ENCODE measurements around the gene ZNF469.
"Not testable (repeated sequence)": the region's sequence is repeated elsewhere in the genome, so short reads cannot be mapped to it uniquely, and the experiment has no call there.

The ZNF469 gene

DNA sequence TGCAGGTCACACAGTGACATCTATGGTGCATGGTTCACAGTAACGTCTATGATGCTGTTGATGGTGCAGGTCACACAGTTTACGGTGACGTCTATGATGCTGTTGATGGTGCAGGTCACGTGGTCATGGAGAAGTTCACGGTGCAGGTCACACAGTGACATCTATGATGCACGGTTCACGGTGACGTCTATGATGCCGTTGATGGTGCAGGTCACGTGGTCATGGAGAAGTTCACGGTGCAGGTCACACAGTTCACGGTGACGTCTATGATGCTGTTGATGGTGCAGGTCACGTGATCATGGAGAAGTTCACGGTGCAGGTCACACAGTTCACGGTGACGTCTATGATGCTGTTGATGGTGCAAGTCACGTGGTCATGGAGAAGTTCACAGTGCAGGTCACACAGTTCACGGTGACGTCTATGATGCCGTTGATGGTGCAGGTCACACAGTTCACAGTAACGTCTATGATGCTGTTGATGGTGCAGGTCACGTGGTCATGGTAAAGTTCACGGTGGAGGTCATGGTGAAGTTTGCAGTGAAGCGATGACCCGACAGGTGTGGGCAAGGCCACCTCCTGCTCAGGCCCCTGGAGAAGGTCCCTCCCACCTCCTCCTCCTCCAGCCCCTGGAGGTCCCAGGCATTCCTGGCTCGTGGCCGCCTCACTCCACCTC is 27.7 kb downstream of the ZNF469 start:
- H3K4me1 Mint-ChIP-seq (ENCODE audit: low read depth); H3K9me3 Mint-ChIP-seq; H3K27me3 Mint-ChIP-seq (ENCODE audit: low read depth); H3K36me3 Mint-ChIP-seq (ENCODE audit: low read depth); H3K4me3 Mint-ChIP-seq; H3K27ac Mint-ChIP-seq: not testable (repeated sequence)

DNA sequence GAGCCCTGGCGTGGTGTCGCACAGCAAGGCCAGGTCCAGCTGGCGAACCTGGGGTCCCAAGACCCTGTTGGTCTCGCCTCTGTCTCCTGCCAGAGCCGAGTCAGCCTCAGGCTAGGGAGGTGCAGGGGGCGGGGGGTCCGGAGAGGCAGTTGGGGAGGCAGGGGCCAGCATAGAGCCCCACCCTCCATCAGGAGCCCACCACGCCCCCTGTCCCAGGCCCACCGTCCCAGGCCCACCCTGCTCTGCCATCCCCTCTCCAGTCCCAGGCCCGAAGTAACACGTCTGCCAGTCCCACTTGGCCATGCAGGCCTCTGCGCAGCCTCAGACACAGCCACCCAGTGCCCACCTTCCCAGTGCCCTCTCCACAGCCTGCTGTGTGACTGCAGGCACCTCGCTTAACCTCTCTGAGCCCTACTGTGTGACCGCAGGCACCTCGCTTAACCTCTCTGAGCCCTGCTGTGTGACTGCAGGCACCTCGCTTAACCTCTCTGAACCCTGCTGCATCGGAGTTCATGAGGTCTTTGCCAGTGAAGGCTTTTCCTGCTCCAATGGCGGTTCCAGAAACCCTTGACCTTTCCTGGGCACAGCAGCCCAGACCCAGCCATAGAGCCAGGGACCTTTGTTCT is 29.3 kb downstream of the ZNF469 start:
- Mint-ChIP-seq H3K36me3 (ENCODE audit: low read depth) (no peaks in the 10 kb centered on the region), H3K9me3 (no peaks in the 10 kb centered on the region), H3K4me3 (no peak overlapping the region), H3K27ac (no peak overlapping the region), H3K27me3 (ENCODE audit: low read depth) (no peaks in the 10 kb centered on the region), H3K4me1 (ENCODE audit: low read depth) (peaks cover 4% of the 10 kb centered on the region)

DNA sequence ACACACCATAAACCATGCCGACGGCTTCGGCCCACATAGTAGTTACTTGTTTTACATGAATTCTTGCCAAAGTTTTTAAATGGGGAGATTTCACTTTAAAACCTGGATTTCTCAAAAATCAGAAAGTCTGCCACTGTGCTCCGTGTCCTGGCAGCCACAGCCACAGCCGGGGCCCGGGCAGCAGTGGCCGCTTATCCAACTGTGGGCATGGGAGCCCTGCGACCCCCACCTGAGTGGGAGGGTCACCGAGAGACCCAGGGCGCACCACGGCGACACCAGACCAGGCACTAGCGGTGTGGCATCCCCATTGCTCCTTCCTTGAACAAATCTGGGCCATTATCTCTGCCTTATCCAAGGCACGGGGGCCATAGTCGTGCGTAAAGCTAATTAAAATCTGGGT is 30.0 kb downstream of the ZNF469 start:
- no peaks in the 10 kb centered on the region for H3K9me3 Mint-ChIP-seq
- no peaks in the 10 kb centered on the region for H3K36me3 Mint-ChIP-seq (ENCODE audit: low read depth)
- no peak overlapping the region for H3K4me3 Mint-ChIP-seq
- H3K27ac Mint-ChIP-seq: no peak overlapping the region
- peaks cover 2% of the 10 kb centered on the region for H3K4me1 Mint-ChIP-seq (ENCODE audit: low read depth)
- H3K27me3 Mint-ChIP-seq (ENCODE audit: low read depth): no peaks in the 10 kb centered on the region

DNA sequence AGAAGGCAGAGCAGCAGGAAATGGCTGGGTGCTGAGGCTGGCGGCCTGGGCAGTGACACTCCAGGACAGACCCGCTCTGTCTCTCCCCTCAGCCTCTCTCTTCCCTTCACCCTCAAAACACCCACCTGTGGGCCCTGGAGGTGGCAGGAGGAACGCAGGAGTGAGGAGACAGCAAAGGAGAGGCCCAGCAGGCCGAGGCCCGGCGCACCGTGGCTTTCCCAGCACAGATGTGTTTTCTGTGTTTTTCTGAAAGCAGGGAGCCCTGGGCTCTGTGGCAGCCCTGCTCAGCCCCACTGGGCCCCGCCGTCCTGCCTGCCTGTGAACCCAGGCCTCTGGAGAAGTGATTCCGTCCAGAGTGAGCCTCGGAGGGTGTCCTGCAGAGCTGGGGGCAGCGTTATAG is 30.5 kb downstream of the ZNF469 start:
- no peaks in the 10 kb centered on the region for H3K27me3 Mint-ChIP-seq (ENCODE audit: low read depth)
- H3K27ac Mint-ChIP-seq: no peak overlapping the region
- no peak overlapping the region for H3K4me3 Mint-ChIP-seq
- H3K9me3 Mint-ChIP-seq: no peaks in the 10 kb centered on the region
- no peaks in the 10 kb centered on the region for H3K4me1 Mint-ChIP-seq (ENCODE audit: low read depth)
- no peaks in the 10 kb centered on the region for H3K36me3 Mint-ChIP-seq (ENCODE audit: low read depth)

DNA sequence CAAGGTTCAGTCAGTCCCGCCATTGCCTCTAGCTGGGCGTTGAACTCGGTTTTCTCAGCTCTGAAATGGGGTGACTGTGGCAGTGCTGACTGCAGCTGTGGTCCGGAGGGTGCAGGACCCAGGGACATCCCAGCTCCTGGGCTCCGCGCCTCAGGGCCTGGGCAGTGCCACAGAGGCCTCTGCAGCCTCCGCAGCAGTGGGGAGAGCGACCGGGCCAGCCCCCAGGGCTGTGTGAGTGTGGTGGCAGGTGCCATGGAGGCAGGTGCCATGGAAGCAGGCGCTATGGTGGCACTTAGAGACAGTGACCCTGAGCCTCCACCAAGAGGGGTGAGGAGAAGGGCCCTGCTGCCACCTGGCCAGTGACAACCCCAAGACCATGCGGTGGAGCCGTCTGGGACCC is 30.9 kb downstream of the ZNF469 start:
- no peaks in the 10 kb centered on the region for H3K36me3 Mint-ChIP-seq (ENCODE audit: low read depth)
- no peak overlapping the region for H3K4me3 Mint-ChIP-seq
- no peaks in the 10 kb centered on the region for H3K4me1 Mint-ChIP-seq (ENCODE audit: low read depth)
- no peak overlapping the region for H3K27ac Mint-ChIP-seq
- H3K9me3 Mint-ChIP-seq: no peaks in the 10 kb centered on the region
- no peaks in the 10 kb centered on the region for H3K27me3 Mint-ChIP-seq (ENCODE audit: low read depth)

DNA sequence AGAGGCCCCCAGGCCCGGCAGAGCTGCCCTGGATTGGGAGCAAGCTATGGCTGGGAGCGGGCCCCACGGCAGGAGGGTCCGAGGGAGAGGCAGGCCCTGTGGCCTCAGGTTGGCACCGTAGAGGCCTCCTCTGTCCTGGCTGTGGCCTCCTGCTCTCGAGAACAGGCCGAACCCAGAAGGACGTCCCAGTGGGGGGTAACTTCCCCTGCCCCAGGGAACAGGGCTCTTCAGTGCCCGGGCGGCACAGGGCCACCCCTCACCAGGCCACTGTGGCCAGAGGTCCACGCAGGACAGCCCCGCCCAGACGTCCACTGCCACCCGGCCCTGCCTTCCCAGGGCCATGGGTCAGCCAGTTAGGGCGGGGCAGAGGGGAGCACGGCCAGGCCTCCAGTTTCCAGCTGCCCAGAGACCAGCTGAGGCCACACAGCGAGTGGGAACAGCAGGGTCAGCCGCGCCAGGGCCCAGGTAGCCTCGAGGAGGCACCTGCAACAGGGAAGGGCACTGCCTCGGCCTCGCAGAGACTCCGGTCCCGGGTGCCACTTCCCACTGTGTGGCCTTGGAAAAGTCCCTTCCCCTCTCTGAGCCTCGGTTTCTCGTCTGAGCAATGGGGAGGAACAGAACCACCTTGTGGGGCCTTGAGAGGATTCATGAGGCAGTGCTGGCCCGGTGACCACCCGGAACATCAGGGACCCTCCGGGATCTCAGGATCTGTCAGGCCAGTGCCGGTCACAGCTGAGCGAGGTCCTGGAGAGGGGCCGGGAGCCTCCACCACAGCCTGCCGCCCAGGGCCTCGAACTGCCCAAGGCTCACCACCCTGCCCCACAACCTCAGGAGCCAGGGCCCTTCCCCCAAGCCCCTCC is 32.0 kb downstream of the ZNF469 start:
- Mint-ChIP-seq H3K27ac (no peak overlapping the region), H3K36me3 (ENCODE audit: low read depth) (no peaks in the 10 kb centered on the region), H3K4me3 (no peak overlapping the region), H3K9me3 (no peaks in the 10 kb centered on the region), H3K27me3 (ENCODE audit: low read depth) (no peaks in the 10 kb centered on the region), H3K4me1 (ENCODE audit: low read depth) (no peaks in the 10 kb centered on the region)

DNA sequence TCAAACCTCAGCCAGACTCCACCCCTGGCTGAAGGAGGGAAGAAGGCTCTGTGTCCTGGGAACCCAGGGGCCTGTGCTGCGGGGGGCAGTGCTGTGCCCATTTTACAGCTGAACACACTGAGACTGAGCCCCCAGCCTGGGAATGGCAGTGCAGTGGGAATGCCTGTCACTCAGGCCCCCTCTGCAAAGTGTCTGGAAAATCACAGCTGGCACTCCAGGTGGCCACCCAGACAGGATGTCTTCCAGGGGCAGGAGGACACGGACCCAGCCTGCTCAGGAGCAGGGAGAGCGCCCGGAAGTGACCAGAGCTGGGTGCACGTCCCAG is 32.6 kb downstream of the ZNF469 start:
- Mint-ChIP-seq H3K4me3 (no peak overlapping the region), H3K9me3 (no peaks in the 10 kb centered on the region), H3K36me3 (ENCODE audit: low read depth) (no peaks in the 10 kb centered on the region), H3K4me1 (ENCODE audit: low read depth) (no peaks in the 10 kb centered on the region), H3K27ac (no peak overlapping the region), H3K27me3 (ENCODE audit: low read depth) (no peaks in the 10 kb centered on the region)

DNA sequence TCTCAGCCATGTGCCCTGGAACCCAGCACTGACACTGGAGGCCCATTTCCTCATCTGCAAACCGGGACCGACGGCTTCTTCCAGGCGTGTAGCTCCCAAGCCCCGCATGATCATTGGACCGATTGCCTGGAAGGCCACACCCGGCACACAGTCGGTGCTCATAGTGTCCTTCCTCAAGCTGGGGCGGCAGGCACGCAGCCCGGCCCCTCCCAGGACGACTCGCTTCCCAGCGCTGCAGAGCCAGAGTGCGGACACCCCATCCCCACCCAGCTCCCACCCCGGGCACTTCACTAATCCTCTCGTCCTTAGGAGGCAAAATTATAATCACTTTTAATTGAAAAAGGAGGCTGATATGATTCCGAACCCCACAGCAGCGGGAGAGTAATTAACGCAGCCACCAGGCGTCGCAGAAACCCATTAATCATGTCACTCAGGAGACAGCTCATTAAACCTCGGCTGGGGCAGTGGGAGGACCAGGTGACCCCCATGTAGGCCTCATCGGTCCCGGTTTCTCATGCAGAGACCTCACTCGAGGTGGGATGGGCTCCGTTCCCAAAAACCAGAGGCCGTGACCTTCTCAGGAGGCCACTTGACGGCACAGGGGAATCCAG is 33.1 kb downstream of the ZNF469 start:
- H3K36me3 Mint-ChIP-seq (ENCODE audit: low read depth): no peaks in the 10 kb centered on the region
- H3K4me3 Mint-ChIP-seq: no peak overlapping the region
- H3K4me1 Mint-ChIP-seq (ENCODE audit: low read depth): no peaks in the 10 kb centered on the region
- H3K27me3 Mint-ChIP-seq (ENCODE audit: low read depth): no peaks in the 10 kb centered on the region
- no peaks in the 10 kb centered on the region for H3K9me3 Mint-ChIP-seq
- H3K27ac Mint-ChIP-seq: no peak overlapping the region

DNA sequence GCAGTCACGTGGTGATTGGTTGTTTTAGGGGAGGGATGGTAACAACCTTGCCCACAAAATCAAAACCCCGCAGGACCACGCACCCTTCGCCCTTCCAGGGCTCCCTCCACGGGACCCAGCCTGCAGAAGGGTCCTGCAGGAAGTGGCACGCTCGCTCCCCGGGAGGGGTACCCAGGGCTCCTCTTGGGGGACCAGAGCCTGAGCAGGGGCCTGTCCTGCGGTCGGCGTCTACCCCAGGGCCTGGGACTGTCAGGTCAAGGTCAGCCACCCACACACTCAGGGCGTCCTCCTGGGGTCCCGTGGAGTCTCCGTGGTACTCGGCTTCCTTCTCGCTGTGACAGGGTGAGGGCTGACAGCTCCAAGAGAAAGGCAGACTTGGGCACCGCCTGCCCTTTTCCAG is 33.9 kb downstream of the ZNF469 start:
- no peaks in the 10 kb centered on the region for H3K9me3 Mint-ChIP-seq
- no peaks in the 10 kb centered on the region for H3K27me3 Mint-ChIP-seq (ENCODE audit: low read depth)
- H3K36me3 Mint-ChIP-seq (ENCODE audit: low read depth): no peaks in the 10 kb centered on the region
- H3K4me1 Mint-ChIP-seq (ENCODE audit: low read depth): no peaks in the 10 kb centered on the region
- H3K27ac Mint-ChIP-seq: no peak overlapping the region
- no peak overlapping the region for H3K4me3 Mint-ChIP-seq

DNA sequence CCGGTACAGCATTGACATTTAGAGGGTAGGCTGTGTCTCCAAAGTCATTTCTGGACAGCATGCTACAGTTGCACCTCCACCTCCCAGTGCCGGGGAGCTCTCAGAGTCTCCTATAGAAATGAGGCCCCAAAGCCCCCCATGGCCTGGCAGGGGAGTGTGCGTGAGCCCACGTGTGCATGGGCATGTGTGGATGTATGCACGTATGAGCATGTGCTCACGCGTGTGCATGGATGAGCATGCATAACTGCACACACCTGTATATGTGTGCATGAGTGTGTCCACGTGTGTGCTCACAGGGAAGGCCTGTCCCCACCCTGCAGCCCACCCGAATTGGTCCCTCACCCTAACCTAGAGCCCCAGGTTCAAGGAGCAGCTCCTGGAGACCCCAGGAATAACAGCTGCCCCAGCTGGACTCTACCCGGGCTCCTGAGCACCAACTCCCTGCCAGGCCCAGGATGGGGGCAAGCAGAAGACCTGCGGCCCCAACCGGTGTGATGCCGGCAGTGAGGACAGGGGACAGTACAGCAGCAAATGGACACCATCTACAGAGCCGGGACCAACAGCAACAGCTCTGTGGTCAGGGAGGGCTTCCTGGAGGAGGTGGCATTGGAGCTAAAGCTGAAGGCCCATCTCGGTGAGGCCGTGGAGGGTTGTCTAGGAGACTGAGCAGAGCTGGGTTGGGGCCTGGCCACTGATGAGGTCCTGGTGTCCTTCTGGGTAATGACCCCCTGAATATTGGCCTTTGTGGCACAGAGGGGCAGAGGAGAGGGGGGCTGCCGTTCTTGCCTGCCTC is 35.1 kb downstream of the ZNF469 start:
- no peaks in the 10 kb centered on the region for H3K4me1 Mint-ChIP-seq (ENCODE audit: low read depth)
- no peak overlapping the region for H3K27ac Mint-ChIP-seq
- H3K27me3 Mint-ChIP-seq (ENCODE audit: low read depth): no peaks in the 10 kb centered on the region
- H3K9me3 Mint-ChIP-seq: no peaks in the 10 kb centered on the region
- no peaks in the 10 kb centered on the region for H3K36me3 Mint-ChIP-seq (ENCODE audit: low read depth)
- no peak overlapping the region for H3K4me3 Mint-ChIP-seq

DNA sequence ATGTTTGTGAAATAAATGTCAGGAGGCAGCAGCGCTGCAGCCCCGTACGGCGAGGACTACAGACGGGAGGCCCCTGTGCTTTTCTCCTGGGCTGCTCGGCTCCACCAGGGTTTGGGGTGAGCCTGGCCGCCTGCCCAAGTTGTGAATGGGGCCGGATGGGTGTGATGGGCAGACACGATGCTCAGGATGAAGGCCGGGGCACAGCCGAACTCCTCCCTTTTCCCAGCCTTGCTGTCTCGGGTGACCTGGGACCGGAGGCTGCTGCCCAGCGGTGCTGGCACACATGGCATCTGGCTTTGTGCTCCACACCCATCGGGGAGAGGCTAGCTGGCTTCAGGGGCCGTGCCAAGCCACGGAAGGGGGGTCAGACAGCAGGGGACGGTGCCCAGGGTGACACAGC is 36.1 kb downstream of the ZNF469 start:
- Mint-ChIP-seq H3K4me1 (ENCODE audit: low read depth) (no peaks in the 10 kb centered on the region), H3K4me3 (no peak overlapping the region), H3K36me3 (ENCODE audit: low read depth) (no peaks in the 10 kb centered on the region), H3K27ac (no peak overlapping the region), H3K9me3 (no peaks in the 10 kb centered on the region), H3K27me3 (ENCODE audit: low read depth) (no peaks in the 10 kb centered on the region)

DNA sequence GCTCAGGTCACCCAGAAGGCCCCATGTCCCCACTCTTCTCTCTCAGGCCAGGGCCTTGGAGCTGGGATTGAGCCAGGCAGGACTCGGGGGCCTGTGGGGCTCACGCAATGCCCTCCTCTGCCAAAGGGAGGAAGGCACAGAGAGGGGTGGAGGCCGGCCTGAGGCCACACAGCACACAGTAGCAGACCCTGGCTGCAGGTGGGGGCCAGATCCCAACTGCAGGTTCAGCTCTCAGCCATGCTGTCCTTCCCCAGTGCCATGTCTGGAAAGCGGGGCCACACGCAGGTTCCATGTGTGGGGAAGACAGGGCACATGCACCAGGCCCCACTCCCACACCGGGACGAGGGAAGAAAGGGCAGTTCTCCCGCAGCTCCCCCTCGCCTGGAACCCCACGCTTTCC is 37.0 kb downstream of the ZNF469 start:
- Mint-ChIP-seq H3K27ac (no peak overlapping the region), H3K36me3 (ENCODE audit: low read depth) (no peaks in the 10 kb centered on the region), H3K9me3 (no peaks in the 10 kb centered on the region), H3K4me3 (no peak overlapping the region), H3K27me3 (ENCODE audit: low read depth) (peaks cover under 1% of the 10 kb centered on the region), H3K4me1 (ENCODE audit: low read depth) (no peaks in the 10 kb centered on the region)

DNA sequence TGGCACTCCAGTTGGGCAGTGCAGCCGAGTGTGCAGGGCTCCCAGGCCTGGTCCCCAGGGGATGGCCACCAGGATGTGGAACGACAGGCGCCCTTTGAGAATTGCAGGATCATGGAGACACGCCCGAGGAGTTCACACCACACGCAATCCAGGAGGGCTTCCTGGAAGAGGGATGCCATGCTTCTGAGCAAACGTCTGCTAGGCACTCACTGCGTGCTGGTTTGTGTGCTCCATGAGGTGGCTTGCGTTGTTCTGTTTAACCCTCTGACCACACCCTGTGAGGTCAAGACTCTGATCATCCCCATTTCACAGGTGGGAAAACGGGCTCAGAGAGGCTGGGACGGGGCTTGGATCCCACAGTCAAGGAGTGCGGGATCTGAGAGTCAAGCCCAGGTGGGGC is 37.7 kb downstream of the ZNF469 start:
- no peaks in the 10 kb centered on the region for H3K4me1 Mint-ChIP-seq (ENCODE audit: low read depth)
- no peak overlapping the region for H3K4me3 Mint-ChIP-seq
- H3K27me3 Mint-ChIP-seq (ENCODE audit: low read depth): peaks cover 6% of the 10 kb centered on the region
- no peaks in the 10 kb centered on the region for H3K9me3 Mint-ChIP-seq
- no peak overlapping the region for H3K27ac Mint-ChIP-seq
- no peaks in the 10 kb centered on the region for H3K36me3 Mint-ChIP-seq (ENCODE audit: low read depth)

DNA sequence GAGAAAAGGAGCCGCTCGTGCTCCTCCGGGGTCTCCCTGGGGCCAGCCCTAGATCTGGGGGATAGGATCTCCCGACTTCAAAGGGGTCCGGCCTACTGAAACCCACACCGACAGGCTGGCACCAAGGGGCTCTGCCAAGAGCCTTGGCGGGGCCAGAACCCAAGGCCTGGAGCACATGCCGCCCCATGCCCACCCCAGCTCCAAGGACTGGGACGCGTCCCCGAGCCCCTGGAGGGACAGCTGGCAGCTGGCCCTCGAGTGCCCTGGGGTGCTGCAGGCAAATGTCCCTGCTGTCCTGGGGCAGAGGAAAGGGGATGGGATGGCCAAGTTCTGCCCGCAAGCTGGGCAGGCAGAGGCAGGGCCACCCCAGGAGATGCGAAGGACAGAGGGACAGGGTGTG is 38.5 kb downstream of the ZNF469 start:
- H3K27me3 Mint-ChIP-seq (ENCODE audit: low read depth): peaks cover 6% of the 10 kb centered on the region
- no peaks in the 10 kb centered on the region for H3K9me3 Mint-ChIP-seq
- H3K4me1 Mint-ChIP-seq (ENCODE audit: low read depth): no peaks in the 10 kb centered on the region
- no peak overlapping the region for H3K4me3 Mint-ChIP-seq
- no peaks in the 10 kb centered on the region for H3K36me3 Mint-ChIP-seq (ENCODE audit: low read depth)
- H3K27ac Mint-ChIP-seq: no peak overlapping the region

Measured in T-helper 1 cell treated with Interleukin-12 subunit alpha and Interleukin-12 subunit beta and Interleukin-4 antibody, amounts not matched to agents 30 μg/mL and 1 μg/mL, for 36 hours (primary cell).